Stimulated activated CD8-positive, alpha-beta memory T cell treated with anti-CD3 and anti-CD28 coated beads, Interleukin-7, amount 100 ng/mL, for 1 hour (primary cell): ENCODE data around the gene PRAMEF11.
"Not testable (repeated sequence)": the region's sequence is repeated elsewhere in the genome, so short reads cannot be mapped to it uniquely, and the experiment has no call there.

ENCODE experiments used
- DNase-seq, 2 donors: peaks; one replicate each; pipeline ENCODE4 v3.0.0-alpha.2; 2020; ENCODE audit warnings: low read depth in 2 of 2

The PRAMEF11 gene

DNA sequence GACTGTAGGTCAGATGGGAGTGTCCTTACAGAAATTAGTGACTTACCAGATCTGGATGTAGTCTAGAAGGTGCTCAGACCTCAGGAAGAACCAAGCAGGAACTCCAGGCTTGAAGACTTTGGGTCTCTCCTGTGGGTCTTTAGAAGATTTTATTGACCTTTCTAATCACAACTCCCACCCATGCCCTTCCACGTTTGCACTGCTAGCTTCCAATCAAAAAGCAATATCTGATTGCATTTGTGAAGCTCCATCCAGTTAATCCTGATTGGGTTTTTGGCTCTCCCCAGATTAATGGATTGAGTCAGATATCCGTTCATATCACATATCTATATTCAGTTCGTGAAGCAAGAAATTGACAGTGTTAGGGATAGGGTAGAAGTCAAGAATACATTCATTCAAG, at the start of gene PRAMEF11:
PRAMEF11 (minus strand) TSS at position 101 of the 400 bp plus-strand sequence. CDS start 2,621 bp downstream, outside the sequence.
- DNase-seq, result not testable (repeated sequence)

GRCh38 chr1:12878453-12878852, 47.2 kb upstream of the PRAMEF11 start:
- not testable (repeated sequence) for DNase-seq

DNA sequence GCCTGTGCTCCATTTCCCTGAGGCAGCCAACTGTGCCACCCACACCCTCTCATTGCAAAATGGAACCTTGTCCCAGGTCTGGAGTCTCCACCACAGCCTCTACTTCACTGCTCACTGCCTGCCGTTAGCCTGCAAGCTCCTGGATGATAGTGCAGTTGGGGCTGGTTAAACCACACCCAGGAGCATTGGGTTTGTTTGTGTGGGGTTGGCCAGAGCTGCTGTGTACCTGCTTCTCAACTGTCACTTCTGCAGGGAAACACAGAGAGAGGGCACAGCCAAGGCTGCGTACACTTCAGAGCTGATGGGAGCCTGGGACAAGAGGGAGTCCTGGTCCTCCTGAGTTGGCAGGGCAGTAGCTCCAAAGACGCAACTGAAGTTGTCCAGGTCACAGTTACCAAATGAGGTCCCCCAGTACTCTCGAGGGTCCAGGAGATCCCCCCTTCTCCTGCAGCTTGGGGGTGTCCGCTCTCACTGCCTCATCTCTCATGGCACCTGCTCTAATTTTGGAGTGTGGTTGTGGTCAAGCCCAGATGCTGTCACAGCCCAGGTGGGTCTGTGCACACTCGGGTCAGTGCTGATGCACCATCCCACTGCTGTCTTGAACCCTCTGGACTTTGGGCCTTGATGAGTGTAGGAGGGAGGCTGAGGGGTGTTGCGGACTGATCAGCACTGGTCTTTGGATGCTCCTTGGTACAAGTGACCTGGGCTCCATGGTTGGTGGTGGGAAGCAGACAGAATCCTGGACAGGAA, 32.1 kb upstream of the PRAMEF11 start:
- not testable (repeated sequence) for DNase-seq

DNA sequence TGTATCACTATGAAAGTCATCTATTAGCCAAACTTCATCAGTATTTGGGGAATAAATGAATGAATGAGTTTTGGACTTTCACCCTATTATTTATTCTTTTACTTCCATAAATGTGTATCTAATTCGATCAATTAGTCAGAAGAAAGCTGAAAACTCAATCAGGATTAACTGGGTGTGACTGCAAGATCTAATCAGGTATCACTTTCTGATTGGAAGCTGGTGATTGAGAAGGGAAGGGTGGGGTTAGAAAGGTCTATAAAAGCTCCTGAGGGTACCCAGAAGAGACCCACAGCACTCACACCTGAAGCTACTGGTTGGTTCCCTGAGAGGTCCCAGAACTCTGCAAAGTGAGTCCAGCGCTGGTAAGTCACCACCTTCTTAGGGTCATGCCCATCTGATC, 25.6 kb upstream of the PRAMEF11 start, which contains the start of gene PRAMEF2:
PRAMEF2 (plus strand) TSS at position 301 of the 400 bp plus-strand sequence. CDS start 1,924 bp downstream, outside the sequence.
- not testable (repeated sequence) for DNase-seq

DNA sequence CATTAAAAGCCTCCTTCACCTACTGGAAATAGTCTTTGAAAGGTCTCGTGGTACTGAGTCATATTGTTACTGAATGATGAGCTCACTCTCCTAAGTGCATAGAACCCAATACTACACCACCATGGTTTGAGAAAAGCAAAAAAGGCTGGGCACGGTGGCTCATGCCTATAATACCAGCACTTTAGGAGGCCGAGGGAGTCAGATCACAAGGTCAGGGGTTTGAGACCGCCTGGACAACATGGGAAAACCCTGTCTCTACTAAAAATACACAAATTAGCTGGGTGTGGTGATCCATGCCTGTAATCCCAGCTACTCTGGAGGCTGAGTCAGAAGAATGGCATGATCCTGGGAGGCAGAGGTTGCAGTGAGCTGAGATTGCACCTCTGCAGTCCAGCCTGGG, 20.6 kb upstream of the PRAMEF11 start:
- no peak for DNase-seq

- not testable (repeated sequence) for DNase-seq
Measured at GRCh38 chr1:12848620-12849019, 17.4 kb upstream of the PRAMEF11 start, which contains the start of gene HNRNPCL1. HNRNPCL1 (minus strand) TSS chr1:12848720; CDS start chr1:12848289, 431 bp downstream.

DNA sequence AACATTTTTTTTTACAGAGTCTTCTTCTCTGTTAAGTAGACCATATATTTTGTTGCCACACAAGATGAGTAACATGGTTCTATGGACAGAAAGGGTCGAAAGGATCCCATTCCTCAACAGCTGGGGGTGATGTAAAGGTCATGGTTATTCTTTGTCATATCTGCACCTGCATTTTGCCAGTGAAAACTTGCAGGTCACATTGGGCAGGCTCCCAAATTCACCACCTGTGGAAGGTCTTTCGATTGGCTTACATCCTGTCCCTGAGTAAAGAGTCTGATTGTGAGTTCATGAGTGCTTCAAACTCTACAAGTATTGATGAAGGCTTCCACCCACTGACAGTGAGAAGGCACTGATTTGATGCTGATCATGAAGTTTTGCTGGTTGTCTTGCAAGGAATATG, 2.0 kb upstream of the PRAMEF11 start:
- not testable (repeated sequence) for DNase-seq

DNA sequence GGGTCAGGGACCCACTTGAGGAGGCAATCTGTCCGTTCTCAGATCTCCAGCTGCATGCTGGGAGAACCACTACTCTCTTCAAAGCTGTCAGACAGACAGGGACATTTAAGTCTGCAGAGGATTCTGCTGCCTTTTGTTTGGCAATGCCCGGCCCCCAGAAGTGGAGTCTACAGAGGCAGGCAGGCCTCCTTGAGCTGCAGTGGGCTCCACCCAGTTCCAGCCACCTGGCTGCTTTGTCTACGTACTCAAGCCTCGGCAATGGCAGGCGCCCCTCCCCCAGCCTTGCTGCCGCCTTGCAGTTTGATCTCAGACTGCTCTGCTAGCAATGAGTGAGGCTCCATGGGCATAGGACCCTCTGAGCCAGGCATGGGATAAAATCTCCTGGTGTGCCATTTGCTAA, 12.1 kb downstream of the PRAMEF11 start:
- DNase-seq, result not testable (repeated sequence)

DNA sequence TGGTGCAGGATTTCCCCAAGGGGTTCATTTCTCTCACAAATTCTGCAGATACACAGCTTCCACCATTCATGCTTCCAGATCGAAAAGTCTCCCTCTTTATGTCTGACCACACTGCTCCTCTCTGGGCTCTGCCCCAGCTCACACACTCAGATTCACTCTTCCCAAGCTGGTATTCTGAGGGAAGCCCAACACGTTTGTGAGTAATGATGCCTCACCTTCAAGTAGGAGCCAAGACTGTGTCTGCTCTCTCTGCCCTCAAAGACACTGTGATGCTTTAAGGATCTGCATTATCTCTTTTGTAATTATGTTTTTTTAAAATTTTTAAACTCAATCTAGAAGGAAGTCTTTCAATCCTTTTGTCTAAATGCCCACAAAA, 19.8 kb downstream of the PRAMEF11 start:
- no peak for DNase-seq

DNA sequence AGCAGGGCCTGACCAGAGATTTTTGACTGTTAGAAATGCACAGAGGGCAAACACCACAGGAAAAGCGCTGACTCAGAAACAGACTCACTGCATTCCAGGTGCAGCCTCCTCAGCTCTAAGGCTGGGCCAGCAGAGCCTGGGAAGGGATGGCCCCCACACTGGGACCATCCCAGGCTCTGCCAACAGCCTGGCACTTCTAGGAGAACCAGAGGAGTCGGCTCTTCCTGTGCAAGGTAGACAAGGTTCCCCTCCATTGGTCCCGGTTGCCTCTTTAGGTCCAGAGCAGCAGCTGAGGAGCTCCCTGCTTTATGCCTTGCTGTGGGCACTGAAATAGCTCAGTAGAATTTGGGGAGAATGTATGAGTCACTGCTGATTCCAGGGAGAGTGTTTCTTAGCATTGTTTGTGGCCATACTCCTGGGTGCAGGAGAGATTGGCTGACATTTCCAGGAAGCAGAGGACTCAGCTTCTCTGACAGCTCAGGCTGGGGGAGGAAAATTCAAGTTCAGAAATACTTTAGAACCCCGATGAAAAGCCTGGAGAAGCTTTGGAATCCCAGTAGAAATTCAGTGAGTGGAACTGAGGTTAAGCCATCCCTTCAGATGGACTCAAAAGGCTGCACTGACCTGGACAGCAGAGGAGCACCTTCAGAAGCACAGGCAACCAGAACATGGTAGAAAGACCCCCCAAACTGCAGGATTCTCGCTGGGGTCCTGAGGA, 20.4 kb downstream of the PRAMEF11 start:
- no peak for DNase-seq

DNA sequence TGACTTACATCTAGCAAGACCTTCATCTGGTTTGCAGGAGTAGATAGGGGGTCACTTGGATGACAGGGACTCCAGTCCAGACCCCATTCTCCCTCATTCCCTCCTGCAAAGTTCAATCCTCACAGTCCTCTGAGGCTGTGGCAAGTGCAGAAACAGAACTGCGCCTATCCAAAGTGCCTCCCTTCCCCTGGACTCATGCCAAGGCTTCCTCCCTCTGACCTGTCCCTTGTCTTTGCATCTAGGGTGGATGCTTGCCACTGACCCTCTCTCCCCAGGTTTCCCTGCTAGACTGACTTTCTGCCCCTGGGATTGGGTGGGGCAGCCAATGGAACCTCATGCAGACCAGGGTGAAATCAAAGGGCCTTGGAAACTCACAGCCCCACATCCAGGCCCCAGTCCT, 21.3 kb downstream of the PRAMEF11 start:
- no peak for DNase-seq

- DNase-seq, result no peak
Measured at GRCh38 chr1:12799730-12800129, 31.5 kb downstream of the PRAMEF11 start.

- DNase-seq, result no peak
Measured at GRCh38 chr1:12798911-12799310, 32.3 kb downstream of the PRAMEF11 start.

- not testable (repeated sequence) for DNase-seq
Measured at GRCh38 chr1:12791097-12791496, 40.1 kb downstream of the PRAMEF11 start, which contains the start of gene PRAMEF1. PRAMEF1 (plus strand) TSS chr1:12791397; CDS start chr1:12793228, 1,831 bp downstream.

DNA sequence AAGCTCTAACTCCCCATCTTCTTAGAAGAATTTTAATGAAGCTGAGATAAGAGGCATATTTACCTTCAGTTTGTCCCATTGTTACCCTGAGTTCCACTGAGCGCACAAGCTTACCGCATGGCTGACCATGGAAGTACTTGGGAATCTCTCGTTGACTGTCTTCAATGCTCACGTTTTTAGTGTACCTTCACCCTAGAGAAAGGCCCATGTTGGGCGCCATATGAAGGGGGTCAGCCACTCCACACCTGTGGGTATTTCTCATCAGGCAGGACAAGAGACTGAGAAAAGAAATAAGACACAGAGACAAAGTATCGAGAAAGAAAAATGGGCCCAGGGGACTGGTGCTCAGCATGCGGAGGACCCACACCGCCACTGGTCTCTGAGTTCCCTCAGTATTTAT, 46.5 kb downstream of the PRAMEF11 start:
- DNase-seq, result not testable (repeated sequence)

DNA sequence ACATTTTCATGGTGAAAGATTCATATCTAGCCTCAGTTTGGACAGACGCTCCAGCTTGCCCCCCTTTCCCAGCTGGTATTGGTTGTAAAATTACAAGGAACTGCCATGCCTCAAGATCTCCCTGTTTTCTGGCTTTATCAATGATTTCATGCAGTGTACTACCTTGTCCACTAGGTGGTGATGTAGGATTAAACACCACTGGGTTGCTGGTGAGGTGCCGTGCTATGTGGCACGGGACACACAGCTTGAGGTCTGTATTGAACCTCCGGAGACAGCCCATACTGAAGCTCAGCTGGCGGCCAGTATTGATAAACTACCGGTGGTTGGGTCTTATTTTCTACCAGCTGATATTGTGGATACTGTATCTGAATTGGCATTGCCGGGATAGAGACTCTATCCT, 47.4 kb downstream of the PRAMEF11 start:
- DNase-seq, result not testable (repeated sequence)

- not testable (repeated sequence) for DNase-seq
Measured at GRCh38 chr1:12781488-12781887, 49.7 kb downstream of the PRAMEF11 start.

GRCh38 chr1:12778907-12779306, 52.3 kb downstream of the PRAMEF11 start:
- no peak for DNase-seq

DNA sequence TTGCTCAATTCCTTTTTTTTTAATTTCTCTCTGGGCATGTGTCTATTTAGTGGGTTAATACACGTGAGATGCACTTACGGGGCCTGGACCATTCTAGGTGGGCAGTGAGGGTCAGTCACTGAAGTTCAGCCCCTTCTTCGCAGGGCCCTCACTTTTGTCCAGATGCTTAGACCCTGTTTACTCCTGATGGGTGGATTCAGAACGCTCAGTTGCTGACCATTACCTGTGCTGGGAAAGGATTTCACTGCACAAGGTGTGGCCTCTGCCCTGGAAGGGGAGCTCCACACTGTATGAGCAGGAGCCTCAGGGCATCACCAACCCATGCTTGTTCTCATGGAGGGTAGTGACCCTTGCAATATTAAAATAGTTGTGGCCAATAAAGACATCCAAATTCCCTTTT, 53.1 kb downstream of the PRAMEF11 start:
- DNase-seq, result no peak

DNA sequence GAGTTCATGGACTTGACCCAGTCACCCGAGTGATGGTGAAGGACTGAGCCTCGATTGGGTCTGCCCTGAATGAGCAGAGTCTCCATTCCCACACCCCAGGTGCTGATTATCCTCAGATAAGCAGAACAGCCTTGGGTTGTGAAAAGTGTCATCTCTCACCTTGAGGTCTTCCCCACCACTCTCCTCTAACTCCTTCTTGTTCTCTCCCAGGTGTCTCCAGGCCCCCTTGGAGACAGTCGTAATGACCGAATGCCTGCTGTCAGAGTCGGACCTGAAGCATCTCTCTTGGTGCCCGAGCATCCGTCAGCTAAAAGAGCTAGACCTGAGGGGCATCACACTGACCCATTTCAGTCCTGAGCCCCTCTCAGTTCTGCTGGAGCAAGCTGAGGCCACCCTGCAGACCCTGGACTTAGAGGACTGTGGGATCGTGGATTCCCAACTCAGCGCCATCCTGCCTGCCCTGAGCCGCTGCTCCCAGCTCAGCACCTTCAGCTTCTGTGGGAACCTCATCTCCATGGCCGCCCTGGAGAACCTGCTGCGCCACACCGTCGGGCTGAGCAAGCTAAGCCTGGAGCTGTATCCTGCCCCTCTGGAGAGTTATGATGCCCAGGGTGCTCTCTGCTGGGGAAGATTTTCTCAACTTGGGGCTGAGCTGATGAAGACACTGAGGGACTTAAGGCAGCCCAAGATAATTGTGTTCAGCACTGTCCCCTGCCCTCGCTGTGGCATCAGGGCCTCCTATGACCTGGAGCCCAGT, 54.2 kb downstream of the PRAMEF11 start:
- no peak for DNase-seq

- DNase-seq, result no peak
Measured at GRCh38 chr1:12775443-12775842, 55.8 kb downstream of the PRAMEF11 start.

GRCh38 chr1:12774801-12775345, 56.3 kb downstream of the PRAMEF11 start:
- no peak for DNase-seq
